ENCODE results near the gene PROSER2. TPM values are rescaled to one million over a fixed set of nuclear protein-coding genes. Genes with fewer than 3 reads are reported as not detected.

PROSER2 gene
- total RNA-seq, 1 experiment from 2014 or later, result 10.6 TPM

- peak overlapping the region in 2 of 3 experiments; percentile 12 to 72; a peak in 2 of 7 replicates for H3K27ac Mint-ChIP-seq
- H3K9me3 Mint-ChIP-seq, result no peaks in the 10 kb centered on the region
- H3K36me3 Mint-ChIP-seq (ENCODE audit: insufficient read depth in 1 of 3, low read depth in 3 of 3), result no peaks in the 10 kb centered on the region
- Histone ChIP-seq H3K23ac (ENCODE audit: insufficient read length, low read depth, low read length) (no peak overlapping the region), H3K4me1 (ENCODE audit: insufficient read depth, low read length) (no peaks in the 10 kb centered on the region), H2AFZ (ENCODE audit: low read length) (no peak overlapping the region), H3K4ac (ENCODE audit: low read depth, low read length) (no peak overlapping the region), H3T11ph (ENCODE audit: low read length) (no peak overlapping the region), H2BK120ac (ENCODE audit: low read depth, low read length, poor library complexity, severe bottlenecking) (no peak overlapping the region), H3K4me2 (ENCODE audit: insufficient read depth, insufficient read length, low read length) (no peak overlapping the region), H3K27ac (ENCODE audit: insufficient read length, low read depth, low read length) (no peak overlapping the region), H3K79me1 (ENCODE audit: insufficient read depth, low read depth, low read length, poor library complexity, severe bottlenecking) (no peaks in the 10 kb centered on the region), H2BK20ac (ENCODE audit: low read depth, low read length, poor library complexity, severe bottlenecking) (no peak overlapping the region), H3K79me2 (ENCODE audit: insufficient read depth, low read length) (no peaks in the 10 kb centered on the region), H3K14ac (ENCODE audit: insufficient read depth, low read length) (no peak overlapping the region), H3K18ac (ENCODE audit: insufficient read length, low read depth, low read length) (no peak overlapping the region), H4K20me1 (ENCODE audit: control insufficient read depth, insufficient read depth, insufficient read length) (no peaks in the 10 kb centered on the region), H4K5ac (ENCODE audit: insufficient read length, low read depth, low read length) (no peak overlapping the region), H3K9ac (ENCODE audit: extremely low read depth, insufficient read length, low read length) (no peak overlapping the region), H2BK5ac (ENCODE audit: insufficient read length, low read length) (no peak overlapping the region), H2AK5ac (ENCODE audit: insufficient read length, low read length) (no peak overlapping the region), H4K8ac (replicated peaks; ENCODE audit: insufficient read length, low read depth, low read length) (no peak overlapping the region), H2BK15ac (ENCODE audit: low read depth, low read length) (no peak overlapping the region), H4K91ac (ENCODE audit: insufficient read length, low read depth, low read length) (no peak overlapping the region), H3K23me2 (ENCODE audit: insufficient read length, low read depth, low read length, poor library complexity, severe bottlenecking) (no peaks in the 10 kb centered on the region), H2BK12ac (ENCODE audit: insufficient read length, low read depth, low read length) (no peak overlapping the region), H3K56ac (ENCODE audit: insufficient read length, low read depth, low read length) (no peak overlapping the region), H3K9me3 (ENCODE audit: control insufficient read depth, low read depth, low read length) (no peaks in the 10 kb centered on the region), H3K27me3 (ENCODE audit: insufficient read depth, low read length) (no peaks in the 10 kb centered on the region)
- peaks cover 2% of the 10 kb centered on the region for H3K27me3 Mint-ChIP-seq (ENCODE audit: low read depth)
- no peak for TF ChIP-seq CTCF (conservative IDR thresholded peaks at IDR 0.05)
- H3K4me1 Mint-ChIP-seq, result peaks cover 13 to 21% of the 10 kb centered on the region in 2 experiments
- no peak overlapping the region for H3K4me3 Mint-ChIP-seq
- no CpG with 5 or more reads among the region's 13 CpGs for WGBS (ENCODE audit: extremely low coverage, insufficient read length, low lambda C conversion rate)
- DNase-seq, result no peak
Observed at GRCh38 chr10:11810313-11810766, 12.8 kb upstream of the PROSER2 start.
